GM18520 (cell line): Measurements from ENCODE around the gene HIPK4.
"Not testable (repeated sequence)": the region's sequence is repeated elsewhere in the genome, so short reads cannot be mapped to it uniquely, and the experiment has no call there.

ENCODE experiments used
- ATAC-seq: cut with Tn5 transposase; IDR thresholded peaks from one replicate; pipeline ENCODE4 v1.9.1; 2021; ENCODE audit not compliant: unreplicated experiment

HIPK4 gene, protein sequence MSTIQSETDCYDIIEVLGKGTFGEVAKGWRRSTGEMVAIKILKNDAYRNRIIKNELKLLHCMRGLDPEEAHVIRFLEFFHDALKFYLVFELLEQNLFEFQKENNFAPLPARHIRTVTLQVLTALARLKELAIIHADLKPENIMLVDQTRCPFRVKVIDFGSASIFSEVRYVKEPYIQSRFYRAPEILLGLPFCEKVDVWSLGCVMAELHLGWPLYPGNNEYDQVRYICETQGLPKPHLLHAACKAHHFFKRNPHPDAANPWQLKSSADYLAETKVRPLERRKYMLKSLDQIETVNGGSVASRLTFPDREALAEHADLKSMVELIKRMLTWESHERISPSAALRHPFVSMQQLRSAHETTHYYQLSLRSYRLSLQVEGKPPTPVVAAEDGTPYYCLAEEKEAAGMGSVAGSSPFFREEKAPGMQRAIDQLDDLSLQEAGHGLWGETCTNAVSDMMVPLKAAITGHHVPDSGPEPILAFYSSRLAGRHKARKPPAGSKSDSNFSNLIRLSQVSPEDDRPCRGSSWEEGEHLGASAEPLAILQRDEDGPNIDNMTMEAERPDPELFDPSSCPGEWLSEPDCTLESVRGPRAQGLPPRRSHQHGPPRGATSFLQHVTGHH

GRCh38 chr19:40390084-40390742 is at the start of gene HIPK4:
Gene HIPK4, minus strand, starts transcription at chr19:40390181. Its CDS starts 279 bp downstream, at chr19:40389902.
- no peak for ATAC-seq

DNA sequence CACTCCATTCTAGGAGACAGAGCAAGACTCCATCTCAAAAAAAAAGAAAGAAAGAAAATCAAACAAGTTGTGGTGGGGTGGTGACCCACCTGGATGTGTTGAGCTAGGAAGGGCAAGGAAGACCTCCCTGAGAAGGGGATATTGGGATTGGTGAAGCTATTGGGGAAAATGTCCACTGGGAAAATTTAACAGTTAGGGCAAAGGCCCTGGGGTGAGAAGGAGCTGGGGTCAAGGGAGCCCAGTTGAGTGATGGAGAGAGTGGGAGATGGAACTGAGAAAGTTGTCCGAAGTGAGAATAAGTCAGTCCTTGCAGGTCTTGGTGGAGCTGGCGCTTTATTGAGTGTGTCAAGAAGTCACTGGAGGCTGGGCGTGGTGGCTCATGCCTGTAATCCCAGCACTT is 48.3 kb upstream of the HIPK4 start:
- ATAC-seq, result no peak

GRCh38 chr19:40433391-40434216 is 43.6 kb upstream of the HIPK4 start:
- ATAC-seq, result no peak

DNA sequence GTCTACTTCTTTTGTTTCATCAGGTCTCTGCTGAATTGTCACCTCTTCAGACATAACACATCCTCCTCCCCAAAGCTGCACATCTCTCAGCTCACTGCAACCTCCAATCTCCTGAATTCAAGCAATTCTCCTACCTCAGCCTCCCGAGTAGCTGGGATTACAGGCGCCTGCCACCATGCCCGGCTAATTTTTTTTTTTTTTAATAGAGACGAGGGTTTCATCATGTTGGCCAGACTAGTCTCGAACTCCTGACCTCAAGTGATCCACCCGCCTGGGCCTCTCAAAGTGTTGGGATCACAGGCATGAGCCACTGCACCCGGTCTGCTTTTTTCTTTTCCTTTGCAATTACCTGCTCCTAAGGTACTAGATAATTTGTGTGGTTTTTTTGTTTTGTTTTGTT is 42.8 kb upstream of the HIPK4 start:
- ATAC-seq, result not testable (repeated sequence)

- no peak for ATAC-seq
Measured at GRCh38 chr19:40431698-40432097, 41.7 kb upstream of the HIPK4 start.

- ATAC-seq, result not testable (repeated sequence)
Measured at GRCh38 chr19:40430242-40430641, 40.3 kb upstream of the HIPK4 start.

- not testable (repeated sequence) for ATAC-seq
Measured at GRCh38 chr19:40428197-40428596, 38.2 kb upstream of the HIPK4 start.

DNA sequence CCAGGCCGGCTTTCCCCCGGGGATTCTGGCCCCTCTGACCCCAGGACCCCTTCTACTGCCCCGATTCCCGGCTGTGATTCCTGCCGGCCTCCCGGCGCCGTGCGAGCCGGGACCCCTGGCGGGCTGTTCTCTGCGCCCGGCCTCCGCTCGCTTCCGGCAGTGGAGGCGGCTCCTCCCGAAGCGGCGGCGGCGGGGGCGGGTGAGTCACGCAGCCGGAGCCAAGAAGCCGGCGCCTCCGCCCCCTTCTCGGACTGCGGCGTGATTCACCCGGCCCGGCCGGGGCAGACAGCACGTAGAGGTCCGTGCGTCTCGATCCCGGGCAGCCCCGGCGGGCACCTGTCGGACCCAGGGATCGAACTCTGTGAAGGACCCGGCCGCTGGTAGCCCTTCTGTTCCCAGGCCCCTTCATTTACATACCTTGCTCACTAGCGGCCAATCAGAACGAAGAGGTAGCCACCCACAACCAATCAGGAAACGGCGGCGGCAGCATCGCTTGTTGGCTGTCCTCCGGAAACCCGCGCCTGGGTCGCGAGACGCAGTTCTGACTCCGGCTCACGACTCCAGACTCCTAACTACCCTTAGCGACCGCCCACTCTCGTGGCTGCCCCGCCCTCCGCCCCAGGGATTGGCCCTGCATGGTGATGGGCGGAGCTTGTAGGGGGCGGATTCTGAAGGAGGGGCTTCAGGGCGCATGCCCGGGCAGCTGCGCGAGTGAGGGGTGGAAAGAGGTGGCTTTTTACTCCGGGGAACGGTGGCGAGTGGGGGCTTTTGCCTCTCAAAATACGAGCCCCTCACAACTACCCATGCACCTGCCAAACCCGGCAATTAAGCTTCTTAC is 35.7 kb upstream of the HIPK4 start, which contains the start of gene SERTAD1:
SERTAD1 (minus strand) TSS at position 543 of the 838 bp plus-strand sequence. CDS start 2,446 bp downstream, outside the sequence.
- ATAC-seq, result peak; percentile 74

GRCh38 chr19:40424637-40425449 is 34.9 kb upstream of the HIPK4 start:
- ATAC-seq, result no peak

DNA sequence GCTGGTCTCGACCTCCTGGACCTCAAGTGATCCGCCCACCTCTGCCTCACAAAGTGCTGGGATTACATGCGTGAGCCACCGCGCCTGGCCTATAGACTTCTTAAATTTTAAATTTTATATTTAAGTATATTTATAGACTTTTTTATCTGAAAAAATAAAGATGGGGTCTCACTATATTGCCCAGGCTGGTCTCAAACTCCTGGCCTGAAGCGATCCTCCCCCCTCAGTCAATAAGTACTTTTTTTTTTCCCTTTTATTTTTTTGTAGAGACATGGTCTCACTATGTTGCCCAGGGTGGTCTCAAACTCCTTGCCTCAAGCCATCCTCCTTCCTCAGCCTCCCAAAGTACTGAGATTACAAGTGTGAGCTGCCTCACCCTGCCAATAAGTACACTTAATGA is 34.0 kb upstream of the HIPK4 start:
- no peak for ATAC-seq

- no peak for ATAC-seq
Measured at GRCh38 chr19:40422748-40423566, 33.0 kb upstream of the HIPK4 start.

DNA sequence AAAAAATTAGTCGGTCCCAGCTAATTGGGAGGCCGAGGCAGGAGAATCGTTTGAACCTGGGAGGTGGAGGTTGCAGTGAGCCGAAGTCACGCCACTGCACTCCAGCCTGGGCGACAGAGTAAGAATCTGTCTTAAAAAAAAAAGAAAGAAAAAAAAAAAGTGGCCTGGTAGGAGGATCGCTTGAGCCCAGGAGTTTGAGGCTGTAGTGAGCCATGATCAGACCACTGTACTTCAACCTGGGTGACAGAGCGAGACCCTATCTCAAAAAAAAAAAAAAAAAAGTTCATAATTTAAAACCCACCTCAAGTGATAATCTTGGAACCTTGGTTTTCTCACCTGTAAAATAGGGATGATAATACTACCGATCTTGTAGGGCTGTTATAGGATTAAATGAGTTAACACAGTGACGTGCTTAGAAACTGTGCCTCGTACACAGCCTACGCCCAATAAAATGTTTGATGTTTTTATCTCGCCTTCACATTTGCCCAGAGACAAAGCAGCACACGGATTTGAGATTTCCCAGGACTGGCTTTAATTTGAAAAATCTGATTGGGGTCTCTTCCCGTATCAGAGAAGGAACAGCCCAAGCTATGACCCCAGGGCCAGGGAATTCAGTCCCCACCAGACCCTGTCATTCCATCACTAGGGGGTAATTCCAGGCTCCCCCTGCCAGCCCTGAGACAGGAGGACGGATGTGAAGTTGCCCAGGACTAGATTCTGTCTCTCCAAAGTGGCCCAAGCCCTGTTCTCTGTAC is 32.2 kb upstream of the HIPK4 start:
- ATAC-seq, result no peak

DNA sequence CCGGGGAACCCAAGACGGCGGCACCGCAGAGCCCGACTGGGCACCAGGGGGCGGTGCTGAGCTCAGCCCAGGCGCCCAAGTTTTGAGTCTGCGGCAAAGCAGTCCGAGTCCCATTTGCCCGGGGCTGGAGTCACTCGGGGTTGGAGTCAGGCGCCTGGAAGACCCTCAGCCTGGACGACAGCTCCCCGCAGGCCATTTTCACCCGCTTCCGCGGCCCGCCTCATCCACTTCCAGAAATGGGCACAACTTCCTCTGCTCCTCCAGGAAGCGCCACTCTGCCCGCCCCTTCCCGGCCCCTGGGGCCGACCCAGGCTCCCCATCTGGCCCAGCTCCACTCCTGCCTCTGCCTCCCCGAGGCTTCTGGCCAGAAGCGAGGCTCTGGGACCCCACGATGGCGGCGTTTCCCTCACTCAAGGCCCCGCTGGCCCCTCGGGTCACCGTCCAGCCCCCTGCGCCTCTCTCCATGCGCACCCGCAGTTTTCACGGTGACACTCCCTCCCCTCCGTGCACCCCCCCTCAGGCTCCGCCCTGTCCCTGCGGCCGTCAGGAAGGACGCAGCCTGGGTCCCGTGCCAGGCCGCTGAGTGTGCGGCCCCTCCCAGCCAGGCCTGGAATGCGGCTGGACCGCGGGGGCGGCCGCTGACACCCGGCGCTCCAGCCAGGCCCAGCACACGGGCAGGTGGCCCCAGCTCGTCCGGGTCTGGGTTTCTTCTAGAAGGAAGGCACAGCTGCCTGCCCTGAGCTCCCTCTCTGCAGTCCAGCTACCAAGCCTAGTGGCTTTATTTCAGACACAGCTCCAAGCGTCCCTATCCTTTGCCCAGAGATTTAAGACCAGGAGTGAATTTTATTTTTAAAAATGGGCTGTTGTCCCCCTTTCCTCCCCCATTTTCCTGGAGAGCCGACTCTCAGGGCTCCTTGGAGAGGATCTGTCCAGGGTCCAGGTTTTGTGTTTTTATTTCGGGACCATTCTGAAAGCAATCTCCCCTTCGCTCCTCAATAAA is 31.1 kb upstream of the HIPK4 start:
- ATAC-seq, result peak; percentile 19

GRCh38 chr19:40420451-40420765 is 30.4 kb upstream of the HIPK4 start:
- ATAC-seq, result no peak

- ATAC-seq, result no peak
Measured at GRCh38 chr19:40419780-40420179, 29.8 kb upstream of the HIPK4 start.

DNA sequence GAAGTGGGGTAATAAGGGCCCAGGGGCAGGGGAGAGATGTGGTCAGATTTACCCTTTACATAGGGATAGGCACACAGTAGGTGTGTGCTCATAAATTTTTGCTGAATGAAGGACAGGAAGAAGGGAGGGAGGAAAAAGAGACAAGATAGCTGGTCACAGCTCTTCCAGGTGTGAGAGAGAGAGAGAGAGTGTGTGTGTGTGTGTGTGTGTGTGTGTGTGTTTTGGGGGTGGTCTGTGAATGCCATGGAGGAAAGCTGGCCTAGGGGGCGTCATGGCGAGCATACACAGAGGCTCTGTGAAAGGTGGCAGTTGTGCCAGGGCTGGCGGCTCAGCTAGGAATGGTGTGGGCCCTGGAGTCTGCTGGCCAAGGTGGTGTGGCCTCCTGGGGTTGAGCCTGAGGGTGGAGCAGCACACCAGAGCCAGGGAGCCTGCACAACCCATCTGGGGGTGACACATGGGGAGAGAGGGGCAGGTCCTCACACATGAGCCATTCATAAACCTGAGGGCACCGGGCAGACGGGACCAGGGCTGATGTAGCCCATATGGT is 29.2 kb upstream of the HIPK4 start:
- no peak for ATAC-seq
